ENCODE measurements around the gene PTPN6.

The PTPN6 gene

GRCh38 chr12:6957151-6957701 is 6.1 kb downstream of the PTPN6 start:
- no peak for DNase-seq

- no peak for DNase-seq
Measured at GRCh38 chr12:6957741-6958608, 6.8 kb downstream of the PTPN6 start.

DNA sequence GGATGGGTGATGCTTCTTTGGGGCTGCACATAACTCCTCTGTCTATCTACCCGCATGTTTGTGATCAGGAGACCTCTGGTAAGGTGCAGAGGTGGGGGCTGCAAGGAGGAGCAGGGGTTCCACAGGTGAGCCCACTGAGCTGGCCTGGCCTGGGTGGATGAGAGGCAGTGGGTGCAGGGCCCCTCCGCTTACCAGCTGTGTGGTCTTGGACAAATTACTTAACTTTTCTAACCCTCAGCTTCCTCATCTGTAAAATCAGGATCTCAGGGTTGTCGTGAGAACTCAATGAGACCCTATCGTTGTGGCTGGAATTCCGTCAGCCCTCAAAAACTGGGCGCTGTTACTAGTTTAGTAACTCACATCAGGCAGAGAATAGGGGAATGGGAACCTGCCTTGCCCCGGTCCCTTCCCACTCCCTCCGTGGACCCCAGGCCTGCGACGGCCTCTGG is 7.5 kb downstream of the PTPN6 start:
- no peak for DNase-seq

DNA sequence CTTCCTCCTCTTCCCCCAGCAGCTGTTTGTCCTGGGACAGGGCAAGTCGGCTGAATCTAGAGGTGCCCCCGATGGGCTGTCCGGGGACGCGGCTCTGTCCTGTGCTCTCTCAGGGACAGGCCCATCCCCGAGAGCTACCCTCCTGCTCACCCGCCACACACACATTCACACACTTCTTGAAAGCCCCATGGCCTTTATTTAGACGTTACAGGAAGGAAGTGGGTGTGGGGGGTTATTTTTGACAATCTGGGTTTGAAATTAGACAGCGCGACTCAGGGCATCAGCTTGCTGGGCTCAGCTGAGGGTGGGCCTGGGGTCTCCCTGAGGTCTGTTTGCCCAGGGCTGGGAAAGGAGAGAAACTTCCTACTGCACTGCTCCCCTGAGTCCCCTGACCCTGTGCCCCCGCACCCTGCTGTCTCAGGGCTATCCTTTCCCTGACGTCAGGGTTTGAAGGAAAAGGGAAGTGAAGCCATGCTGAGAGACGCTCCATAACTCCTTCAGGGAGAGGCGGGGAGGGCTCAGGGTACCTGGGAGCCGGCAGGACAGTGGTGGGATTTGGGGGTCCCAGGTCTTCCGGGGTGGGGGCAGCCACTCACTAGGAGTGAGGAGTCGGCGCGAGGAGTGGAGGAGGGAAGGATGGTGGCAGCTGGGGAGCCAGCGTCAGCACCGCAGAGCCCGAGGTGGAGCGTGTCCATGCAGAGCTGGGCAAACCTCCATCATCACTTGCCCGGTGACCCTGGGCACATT is 8.1 kb downstream of the PTPN6 start:
- peak; percentile 66 for DNase-seq

DNA sequence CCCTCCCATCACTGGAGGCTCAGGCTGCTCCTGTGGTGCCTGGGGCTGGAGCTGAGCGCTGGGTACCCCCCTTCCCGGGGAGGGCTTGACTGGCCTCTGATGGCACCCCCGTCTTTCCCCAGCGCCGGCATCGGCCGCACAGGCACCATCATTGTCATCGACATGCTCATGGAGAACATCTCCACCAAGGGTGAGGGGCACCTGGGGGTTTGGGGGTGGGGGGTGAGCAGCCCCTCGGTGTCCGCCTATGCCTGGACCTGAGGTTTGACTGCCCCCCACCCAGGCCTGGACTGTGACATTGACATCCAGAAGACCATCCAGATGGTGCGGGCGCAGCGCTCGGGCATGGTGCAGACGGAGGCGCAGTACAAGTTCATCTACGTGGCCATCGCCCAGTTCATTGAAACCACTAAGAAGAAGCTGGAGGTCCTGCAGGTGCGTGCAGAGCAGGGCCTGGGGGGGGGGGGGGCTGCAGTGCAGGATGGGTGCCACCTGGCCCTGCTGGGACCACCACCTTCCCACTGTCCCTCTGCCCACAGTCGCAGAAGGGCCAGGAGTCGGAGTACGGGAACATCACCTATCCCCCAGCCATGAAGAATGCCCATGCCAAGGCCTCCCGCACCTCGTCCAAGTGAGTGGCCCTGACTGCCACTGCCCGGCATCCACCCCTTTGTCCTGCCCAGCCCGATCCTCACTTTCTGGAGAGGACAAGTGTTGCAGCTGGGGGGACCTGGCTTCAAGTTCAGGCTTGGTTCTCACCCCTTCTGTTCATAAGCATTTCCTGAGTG is 8.8 kb downstream of the PTPN6 start:
- no peak for DNase-seq

DNA sequence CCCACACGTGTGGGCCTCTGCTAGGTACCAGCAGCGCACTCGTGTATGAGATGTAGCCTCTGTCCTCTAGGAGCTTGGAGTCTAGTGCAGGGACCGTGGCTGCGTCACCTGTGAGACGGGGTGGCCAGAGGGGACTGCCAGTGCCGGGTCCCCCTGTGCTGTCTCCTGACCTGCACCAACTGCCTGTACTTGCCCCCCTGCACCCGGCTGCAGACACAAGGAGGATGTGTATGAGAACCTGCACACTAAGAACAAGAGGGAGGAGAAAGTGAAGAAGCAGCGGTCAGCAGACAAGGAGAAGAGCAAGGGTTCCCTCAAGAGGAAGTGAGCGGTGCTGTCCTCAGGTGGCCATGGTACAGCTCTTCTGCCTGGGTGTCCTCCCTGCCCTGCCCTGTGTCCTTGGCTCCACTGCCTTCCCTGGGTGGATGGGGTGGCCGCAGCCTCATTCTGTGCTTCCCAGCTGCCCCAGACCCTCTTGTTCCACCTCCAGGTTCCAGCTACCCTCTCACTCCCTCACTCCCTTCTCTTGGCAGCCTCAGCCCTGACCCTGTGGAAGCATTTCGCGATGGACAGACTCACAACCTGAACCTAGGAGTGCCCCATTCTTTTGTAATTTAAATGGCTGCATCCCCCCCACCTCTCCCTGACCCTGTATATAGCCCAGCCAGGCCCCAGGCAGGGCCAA is 9.6 kb downstream of the PTPN6 start:
- DNase-seq, result no peak

DNA sequence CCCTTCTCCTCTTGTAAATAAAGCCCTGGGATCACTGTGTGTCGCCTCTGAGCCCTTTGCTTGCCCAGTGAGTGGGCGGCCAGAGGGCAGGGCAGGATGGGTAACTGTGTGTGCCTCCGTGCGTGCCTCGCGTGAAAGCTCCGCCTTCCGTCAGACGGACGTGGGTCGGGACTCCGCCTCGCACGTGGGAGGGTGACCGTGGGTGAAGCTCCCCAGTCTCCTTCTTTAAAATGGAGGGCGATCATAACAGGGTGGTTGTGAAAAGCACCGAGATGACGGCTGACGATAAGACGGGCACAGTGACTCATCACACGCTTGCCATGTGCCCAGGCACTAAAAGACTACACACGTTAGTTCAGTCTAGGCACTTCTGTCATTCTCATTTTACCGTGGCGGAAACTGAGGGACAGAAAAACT is 10.1 kb downstream of the PTPN6 start:
- peak; percentile 95 for DNase-seq

GRCh38 chr12:6961695-6962284 is 10.6 kb downstream of the PTPN6 start:
- peak; percentile 59 for DNase-seq

- no peak for DNase-seq
Measured at GRCh38 chr12:6962285-6963015, 11.3 kb downstream of the PTPN6 start.

DNA sequence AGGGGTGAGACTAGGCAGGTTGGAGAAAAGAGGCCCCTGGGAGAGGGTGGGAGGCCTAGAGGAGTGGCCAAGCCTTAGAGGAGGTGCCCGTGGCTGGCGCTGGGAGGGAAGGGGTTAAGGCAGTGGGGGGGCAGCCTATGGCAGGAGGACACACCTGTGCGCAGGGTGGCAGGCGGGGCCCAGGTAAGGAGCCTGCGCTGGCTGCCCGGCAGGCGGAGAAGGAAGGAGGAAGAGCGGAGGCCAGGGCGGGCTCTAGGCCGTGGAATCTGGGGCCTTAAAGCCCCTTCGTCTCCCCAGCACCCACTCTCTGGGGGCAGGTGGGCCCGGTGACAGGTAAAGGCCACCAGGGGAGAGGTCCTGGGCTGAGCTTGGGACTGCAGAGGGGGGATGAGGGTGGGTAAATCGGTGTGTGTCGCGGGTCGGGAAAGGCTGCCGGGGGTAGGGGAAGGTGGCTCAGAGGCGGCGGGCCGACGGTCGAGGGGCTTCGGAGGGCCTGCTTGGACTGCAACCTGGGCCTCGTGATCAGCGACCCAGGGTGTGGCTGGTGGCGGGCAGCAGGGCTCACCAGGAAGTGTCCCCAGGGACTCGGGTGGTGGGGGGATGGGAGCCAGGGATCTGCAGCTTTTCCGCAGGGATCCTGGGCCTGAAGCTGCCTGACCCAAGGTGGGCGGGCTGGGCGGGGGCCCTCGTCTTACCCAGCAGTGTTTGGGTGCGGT is 12.0 kb downstream of the PTPN6 start:
- DNase-seq, result no peak

- DNase-seq, result no peak
Measured at GRCh38 chr12:6963791-6964413, 12.7 kb downstream of the PTPN6 start.

DNA sequence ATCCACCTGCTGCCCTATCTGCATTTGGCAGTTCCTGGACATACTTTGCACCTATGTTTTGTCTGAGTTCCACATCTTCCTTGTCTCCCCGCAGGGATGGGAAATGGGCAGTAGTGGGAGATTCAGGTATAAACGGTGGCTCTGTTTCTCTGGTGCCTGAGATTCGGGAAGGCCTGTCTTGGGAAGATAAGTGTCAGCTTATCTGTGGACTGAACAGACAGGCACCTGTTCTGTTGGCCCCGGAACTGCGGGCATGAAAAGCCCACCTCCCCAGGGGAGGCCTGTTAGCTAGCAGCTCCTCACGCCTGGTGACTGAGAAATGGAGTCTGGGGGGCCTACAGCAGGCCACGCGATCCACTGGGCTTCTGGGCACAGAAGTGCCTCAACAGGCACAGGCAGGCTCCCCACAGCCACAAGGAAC is 13.5 kb downstream of the PTPN6 start:
- DNase-seq, result no peak

DNA sequence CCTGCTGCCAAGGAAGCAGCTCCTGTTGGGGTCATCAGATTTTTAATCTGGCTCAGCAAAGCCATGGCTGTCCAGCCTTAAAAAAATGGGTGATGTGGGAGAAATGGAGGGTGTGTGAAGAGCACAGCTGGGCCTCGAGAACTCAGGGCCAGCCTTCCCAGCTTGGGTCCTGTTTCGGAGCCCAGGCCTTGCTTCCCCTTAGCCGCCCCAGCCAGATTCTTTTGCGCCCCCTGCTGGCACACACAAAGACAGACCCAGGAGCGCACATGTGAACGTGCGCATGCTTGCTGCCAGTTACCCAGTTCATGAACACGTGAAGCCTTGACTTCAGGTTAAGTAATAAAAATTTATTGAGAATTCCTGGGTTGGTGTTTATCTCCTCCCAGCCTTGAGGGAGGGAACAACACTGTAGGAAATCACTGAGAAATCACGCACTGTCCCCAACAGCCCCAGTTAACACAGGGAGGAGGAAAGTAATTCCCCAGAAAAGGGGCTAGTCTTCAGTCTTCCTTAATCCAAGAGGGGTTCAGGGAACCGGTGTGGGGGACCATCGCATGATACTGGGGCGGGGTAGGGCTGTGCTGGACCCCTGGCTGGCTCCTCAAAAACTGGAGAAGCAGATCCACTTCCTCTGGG is 14.0 kb downstream of the PTPN6 start:
- DNase-seq, result peak; percentile 87

DNA sequence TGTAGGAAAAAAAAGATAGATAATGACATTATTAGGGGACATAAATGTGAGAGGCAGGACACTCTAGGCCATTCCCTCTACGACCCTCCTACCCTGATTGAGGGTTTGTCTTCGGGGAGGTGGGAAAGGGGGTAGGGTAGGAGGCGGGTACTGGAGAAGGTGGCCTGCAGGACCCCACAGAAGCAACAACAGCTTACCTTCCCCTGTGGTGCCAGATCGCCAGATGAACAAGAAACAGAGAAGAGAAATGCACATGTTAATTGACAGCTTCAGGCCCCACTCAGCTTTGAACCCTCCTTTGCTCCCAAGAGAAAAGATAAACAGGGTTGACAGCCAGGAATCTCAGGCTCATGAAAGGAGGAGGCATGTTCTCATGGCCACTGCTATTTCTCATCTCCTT is 14.6 kb downstream of the PTPN6 start:
- DNase-seq, result no peak

- DNase-seq, result no peak
Measured at GRCh38 chr12:6966351-6966750, 15.2 kb downstream of the PTPN6 start.

DNA sequence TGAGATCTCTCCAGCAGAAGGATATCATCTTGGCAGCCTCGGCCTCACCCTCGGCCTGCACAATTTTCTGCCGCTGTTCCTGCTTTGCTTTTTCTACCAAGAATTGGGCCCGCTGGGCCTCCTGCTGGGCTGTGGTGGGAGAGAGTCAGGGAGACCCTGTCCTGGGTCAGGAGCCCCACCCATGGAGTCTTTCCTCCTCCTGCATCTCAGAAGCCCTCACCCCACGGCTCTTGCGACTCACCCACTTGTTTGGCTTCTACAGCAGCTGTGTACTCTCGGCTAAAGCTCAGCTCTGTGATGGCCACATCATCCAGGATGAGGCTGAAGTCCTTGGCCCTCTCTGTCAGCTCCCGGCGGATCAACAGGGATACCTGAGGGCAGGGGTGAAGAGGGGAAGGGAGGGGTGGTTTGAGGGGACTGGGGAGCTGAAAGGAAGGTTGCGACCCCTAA is 16.5 kb downstream of the PTPN6 start:
- DNase-seq, result no peak

- no peak for DNase-seq
Measured at GRCh38 chr12:6968426-6968825, 17.3 kb downstream of the PTPN6 start.

DNA sequence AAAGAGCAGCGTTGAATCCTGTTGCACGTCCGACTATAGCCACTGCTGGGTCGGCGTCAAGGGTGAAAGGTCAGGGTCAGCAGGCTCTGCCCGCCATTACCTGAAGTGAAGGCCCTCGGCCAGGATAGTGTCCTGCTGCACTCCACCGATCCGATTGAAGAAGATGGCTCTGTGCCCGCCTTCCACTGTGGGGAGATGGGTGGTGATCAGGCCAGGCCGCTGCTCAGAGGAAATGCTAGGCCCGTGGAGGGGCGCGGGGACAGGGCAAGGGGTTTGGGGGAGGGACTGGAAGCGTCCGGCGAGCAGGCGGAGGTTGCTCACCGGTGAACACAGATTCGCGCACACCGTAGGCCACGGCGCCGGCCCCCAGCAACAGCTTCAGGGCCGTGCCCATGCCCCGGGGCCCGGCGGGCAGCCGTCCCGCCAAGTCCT is 19.0 kb downstream of the PTPN6 start:
- DNase-seq, result no peak

DNA sequence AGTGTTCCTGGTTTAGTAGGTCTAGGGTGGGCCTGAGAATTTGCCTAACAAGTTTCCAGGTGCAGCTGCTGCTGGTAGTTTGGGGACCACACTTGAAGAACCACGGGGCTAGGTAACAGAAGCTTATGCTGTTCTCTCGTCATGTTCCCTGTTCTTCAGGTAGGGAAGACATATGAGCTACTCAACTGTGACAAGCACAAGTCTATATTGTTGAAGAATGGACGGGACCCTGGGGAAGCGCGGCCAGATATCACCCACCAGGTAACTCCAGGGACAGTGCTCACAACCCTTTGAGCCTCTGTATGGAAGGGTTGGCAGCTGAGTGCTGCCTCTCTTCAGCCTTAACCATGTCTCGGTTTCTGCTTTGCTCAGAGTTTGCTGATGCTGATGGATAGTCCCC is 23.0 kb downstream of the PTPN6 start:
- no peak for DNase-seq

Measured in stimulated activated CD4-positive, alpha-beta T cell treated with anti-CD3 and anti-CD28 coated beads, Interleukin-4, amount 100 ng/mL, for 1 hour (primary cell).